Measurements from ENCODE around the gene PKD1L1. TPM values are rescaled to one million over a fixed set of nuclear protein-coding genes. Genes with fewer than 3 reads are reported as not detected.
A peak's percentile ranks its signal among the peaks of the same experiment; 100 is the strongest.

Gene PKD1L1
- total RNA-seq, 1 experiment from 2014 or later: 0.17 TPM

- H3K36me3 Mint-ChIP-seq (ENCODE audit: insufficient read depth in 1 of 3, low read depth in 3 of 3): no peaks in the 10 kb centered on the region
- no peak overlapping the region for H4K5ac ChIP-seq (ENCODE audit: insufficient read length, low read depth, low read length)
- H3K79me1 ChIP-seq (ENCODE audit: insufficient read depth, low read depth, low read length, poor library complexity, severe bottlenecking): no peaks in the 10 kb centered on the region
- no peak overlapping the region for H4K91ac ChIP-seq (ENCODE audit: insufficient read length, low read depth, low read length)
- 0 out of 4 replicates have a peak, but pooled peaks cover 2 to 3% of the 10 kb centered on the region in 2 experiments for H3K4me1 Mint-ChIP-seq
- H2BK5ac ChIP-seq (ENCODE audit: insufficient read length, low read length): no peak overlapping the region
- no peaks in the 10 kb centered on the region for H3K9me3 Mint-ChIP-seq
- no peak overlapping the region for H3K4me3 Mint-ChIP-seq
- H3K4me1 ChIP-seq (ENCODE audit: insufficient read depth, low read length): no peaks in the 10 kb centered on the region
- H3K27ac Mint-ChIP-seq: no peak overlapping the region
- H3K9me3 ChIP-seq (ENCODE audit: control insufficient read depth, low read depth, low read length): no peaks in the 10 kb centered on the region
- H3T11ph ChIP-seq (ENCODE audit: low read length): no peak overlapping the region
- no peak overlapping the region for H3K18ac ChIP-seq (ENCODE audit: insufficient read length, low read depth, low read length)
- H3K23ac ChIP-seq (ENCODE audit: insufficient read length, low read depth, low read length): no peak overlapping the region
- no peak overlapping the region for H3K9ac ChIP-seq (ENCODE audit: extremely low read depth, insufficient read length, low read length)
- H4K8ac ChIP-seq (replicated peaks; ENCODE audit: insufficient read length, low read depth, low read length): peak overlapping the region; percentile 14
- H2BK15ac ChIP-seq (ENCODE audit: low read depth, low read length): no peak overlapping the region
- H3K79me2 ChIP-seq (ENCODE audit: insufficient read depth, low read length): no peaks in the 10 kb centered on the region
- H3K4ac ChIP-seq (ENCODE audit: low read depth, low read length): no peak overlapping the region
- H4K20me1 ChIP-seq (ENCODE audit: control insufficient read depth, insufficient read depth, insufficient read length): no peaks in the 10 kb centered on the region
- WGBS (ENCODE audit: extremely low coverage, insufficient read length, low lambda C conversion rate): no CpG with 5 or more reads among the region's 5 CpGs
- no peak overlapping the region for H3K14ac ChIP-seq (ENCODE audit: insufficient read depth, low read length)
- 0 out of 2 replicates have a peak, but pooled peaks cover 2% of the 10 kb centered on the region for H3K27me3 Mint-ChIP-seq (ENCODE audit: low read depth)
- DNase-seq: no peak
- no peak overlapping the region for H2AFZ ChIP-seq (ENCODE audit: low read length)
- no peak overlapping the region for H3K27ac ChIP-seq (ENCODE audit: insufficient read length, low read depth, low read length)
- no peak overlapping the region for H2BK120ac ChIP-seq (ENCODE audit: low read depth, low read length, poor library complexity, severe bottlenecking)
- no peaks in the 10 kb centered on the region for H3K27me3 ChIP-seq (ENCODE audit: insufficient read depth, low read length)
- H3K4me2 ChIP-seq (ENCODE audit: insufficient read depth, insufficient read length, low read length): no peak overlapping the region
- H3K23me2 ChIP-seq (ENCODE audit: insufficient read length, low read depth, low read length, poor library complexity, severe bottlenecking): no peaks in the 10 kb centered on the region
- no peak overlapping the region for H2BK12ac ChIP-seq (ENCODE audit: insufficient read length, low read depth, low read length)
- H2AK5ac ChIP-seq (ENCODE audit: insufficient read length, low read length): no peak overlapping the region
- H2BK20ac ChIP-seq (ENCODE audit: low read depth, low read length, poor library complexity, severe bottlenecking): no peak overlapping the region
- no peak for TF ChIP-seq CTCF (conservative IDR thresholded peaks at IDR 0.05)
- H3K56ac ChIP-seq (ENCODE audit: insufficient read length, low read depth, low read length): no peak overlapping the region
Measured at GRCh38 chr7:47830015-47830414, 118.3 kb downstream of the PKD1L1 start.
